ENCODE results near the gene DNAAF5. TPM values are rescaled to one million over a fixed set of nuclear protein-coding genes. Genes with fewer than 3 reads are reported as not detected.

Gene DNAAF5
- total RNA-seq, 4 donors from 2014 or later: 19.0 to 25.3 (median 24.1) TPM

- no peak for TF ChIP-seq POLR2A (IDR thresholded peaks at IDR 0.05)
- TF ChIP-seq, protein P1, sequence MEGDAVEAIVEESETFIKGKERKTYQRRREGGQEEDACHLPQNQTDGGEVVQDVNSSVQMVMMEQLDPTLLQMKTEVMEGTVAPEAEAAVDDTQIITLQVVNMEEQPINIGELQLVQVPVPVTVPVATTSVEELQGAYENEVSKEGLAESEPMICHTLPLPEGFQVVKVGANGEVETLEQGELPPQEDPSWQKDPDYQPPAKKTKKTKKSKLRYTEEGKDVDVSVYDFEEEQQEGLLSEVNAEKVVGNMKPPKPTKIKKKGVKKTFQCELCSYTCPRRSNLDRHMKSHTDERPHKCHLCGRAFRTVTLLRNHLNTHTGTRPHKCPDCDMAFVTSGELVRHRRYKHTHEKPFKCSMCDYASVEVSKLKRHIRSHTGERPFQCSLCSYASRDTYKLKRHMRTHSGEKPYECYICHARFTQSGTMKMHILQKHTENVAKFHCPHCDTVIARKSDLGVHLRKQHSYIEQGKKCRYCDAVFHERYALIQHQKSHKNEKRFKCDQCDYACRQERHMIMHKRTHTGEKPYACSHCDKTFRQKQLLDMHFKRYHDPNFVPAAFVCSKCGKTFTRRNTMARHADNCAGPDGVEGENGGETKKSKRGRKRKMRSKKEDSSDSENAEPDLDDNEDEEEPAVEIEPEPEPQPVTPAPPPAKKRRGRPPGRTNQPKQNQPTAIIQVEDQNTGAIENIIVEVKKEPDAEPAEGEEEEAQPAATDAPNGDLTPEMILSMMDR (IDR thresholded peaks at IDR 0.05): no peak
- H3K4me3 ChIP-seq (ENCODE audit: low read depth, poor library complexity, severe bottlenecking): no peak overlapping the region
- WGBS, 2 donors: 79 to 88% methylated on average over 11 of the region's 11 CpGs
- no peak for DNase-seq (ENCODE audit: low spot score in 2 of 2)
- intact Hi-C loops (cut with DNase I; ENCODE audit: low total_unique reads): no loop called here
Measured at GRCh38 chr7:772005-772294, 45.5 kb downstream of the DNAAF5 start.

DNA sequence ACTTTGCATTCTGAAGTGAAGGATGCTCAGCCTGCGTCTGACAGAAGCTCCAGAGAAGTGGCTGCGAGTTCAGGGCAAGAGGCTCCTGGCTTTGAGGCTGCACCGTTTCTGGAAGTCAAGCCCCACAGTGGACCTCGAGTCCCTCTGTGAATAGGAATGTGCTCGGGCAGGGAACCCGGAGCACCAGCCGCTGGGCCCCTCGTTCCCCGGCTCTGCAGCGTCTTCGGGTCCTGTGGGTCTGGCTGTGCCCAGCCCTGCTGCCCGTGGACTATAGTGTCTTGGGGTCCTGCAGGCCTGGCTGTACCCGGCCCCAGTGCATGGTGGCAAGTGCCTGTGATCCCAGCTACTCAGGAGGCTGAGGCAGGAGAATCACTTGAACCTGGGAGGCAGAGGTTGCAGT is 45.9 kb downstream of the DNAAF5 start:
- intact Hi-C loops (cut with DNase I; ENCODE audit: low total_unique reads): no loop called here
- no peak overlapping the region for H3K4me3 ChIP-seq (ENCODE audit: low read depth, poor library complexity, severe bottlenecking)
- TF ChIP-seq, protein P1 (IDR thresholded peaks at IDR 0.05): no peak
- TF ChIP-seq POLR2A (IDR thresholded peaks at IDR 0.05): no peak
- no peak for DNase-seq (ENCODE audit: low spot score in 2 of 2)
- 95% methylated on average over 12 to 13 of the region's 13 CpGs for WGBS, 2 donors

DNA sequence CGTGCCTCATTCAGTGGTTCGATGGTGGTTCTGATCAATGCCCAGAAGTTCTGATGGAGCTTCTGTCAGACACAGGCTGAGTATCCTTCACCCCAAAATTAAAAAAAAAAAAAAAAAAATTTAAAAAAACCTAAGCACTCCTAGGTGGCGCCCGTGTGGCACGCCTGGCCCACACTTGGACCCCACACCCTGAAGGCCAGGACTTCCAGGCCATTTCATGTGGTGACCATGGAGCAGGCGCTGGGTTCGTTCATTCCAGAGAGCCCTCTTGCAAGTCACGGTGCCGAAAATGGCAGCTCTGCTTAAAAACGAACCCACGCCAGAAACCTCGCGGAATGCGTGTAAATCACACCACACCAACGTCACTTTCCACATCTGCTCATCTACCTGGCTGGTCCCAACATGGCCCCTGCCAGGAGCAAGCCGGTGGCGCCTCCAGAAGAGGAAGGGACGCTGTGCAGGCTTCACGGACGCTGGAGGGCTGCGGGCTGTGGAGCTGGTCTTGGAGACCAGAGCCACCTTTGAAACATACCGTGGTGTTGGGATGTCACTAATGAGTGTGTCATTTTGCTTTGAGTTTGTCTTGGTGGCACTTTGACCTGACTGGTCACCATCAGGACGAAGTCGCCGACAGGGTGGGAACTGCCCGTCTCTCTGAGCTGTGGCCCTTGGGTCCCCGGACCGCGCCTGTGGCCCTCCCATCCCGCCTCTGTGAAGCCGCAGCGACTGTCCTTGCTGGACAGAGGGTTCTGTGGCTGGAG is 46.5 kb downstream of the DNAAF5 start:
- 94 to 95% methylated on average over 32 of the region's 32 CpGs for WGBS, 2 donors
- no peak overlapping the region for H3K4me3 ChIP-seq (ENCODE audit: low read depth, poor library complexity, severe bottlenecking)
- intact Hi-C loops (cut with DNase I; ENCODE audit: low total_unique reads): no loop called here
- TF ChIP-seq, protein P1 (IDR thresholded peaks at IDR 0.05): no peak
- no peak for TF ChIP-seq POLR2A (IDR thresholded peaks at IDR 0.05)
- no peak for DNase-seq (ENCODE audit: low spot score in 2 of 2)

GRCh38 chr7:773622-773915 is 47.1 kb downstream of the DNAAF5 start:
- DNase-seq (ENCODE audit: low spot score in 2 of 2): no peak
- intact Hi-C loops (cut with DNase I; ENCODE audit: low total_unique reads): no loop called here
- TF ChIP-seq POLR2A (IDR thresholded peaks at IDR 0.05): no peak
- TF ChIP-seq, protein P1 (IDR thresholded peaks at IDR 0.05): no peak
- 95 to 96% methylated on average over 7 to 12 of the region's 12 CpGs for whole genome bisulfite sequencing, 2 donors
- no peak overlapping the region for H3K4me3 ChIP-seq (ENCODE audit: low read depth, poor library complexity, severe bottlenecking)

- no peak for TF ChIP-seq POLR2A (IDR thresholded peaks at IDR 0.05)
- TF ChIP-seq, protein P1 (IDR thresholded peaks at IDR 0.05): no peak
- no peak for DNase-seq (ENCODE audit: low spot score in 2 of 2)
- WGBS, 2 donors: 51 to 70% methylated on average over 39 to 51 of the region's 65 CpGs
- intact Hi-C loops (cut with DNase I; ENCODE audit: low total_unique reads): no loop called here
- H3K4me3 ChIP-seq (ENCODE audit: low read depth, poor library complexity, severe bottlenecking): no peak overlapping the region
Measured at GRCh38 chr7:774161-775109, 47.9 kb downstream of the DNAAF5 start.

Measured in lower leg skin (tissue), 4 donors.